Panc1 (cell line): ENCODE data around the gene BTBD2. TPM values are rescaled to one million over a fixed set of nuclear protein-coding genes. Genes with fewer than 3 reads are reported as not detected.

ENCODE experiments used
- ATAC-seq: fragments of 200-7000 bp; cut with Tn5 transposase; 2 replicates; pipeline ENCODE4 v1.9.1; 2020; ENCODE audit warnings: mild to moderate bottlenecking, moderate library complexity
- BruUV-seq: library from RNA; stranded (reverse); fragments of 400-500 nt; replicated peaks from 2 replicates; lab custom pipeline; 2021; lab: Mats Ljungman, UMichigan
- CTCF ChIA-PET: fragments of 300-600 bp; sonication (Branson Sonifier 250); formaldehyde crosslinking; loops from one replicate; lab custom pipeline; 2022; ENCODE audit warnings: antibody characterized with exemption; lab: Charles Lee
- POLR2A ChIA-PET: fragments of 300-600 bp; sonication (Branson Sonifier 250); formaldehyde crosslinking; loops from one replicate; lab custom pipeline; 2022; ENCODE audit warnings: antibody characterized with exemption; lab: Charles Lee
- DNase-seq: peaks from one replicate; pipeline ENCODE4 v3.0.0-alpha.2; 2010; ENCODE audit warnings: low read depth, low spot score
- H3K27ac ChIP-seq: 2 replicates; pipeline ENCODE4 v1.5.1; 2011; ENCODE audit warnings: mild to moderate bottlenecking, low read length, inconsistent platforms
- H3K27me3 ChIP-seq: fragments of 200-500 bp; sonication (Bioruptor generic); 2 replicates; pipeline ENCODE4 v1.6.0; 2014; ENCODE audit warnings: low read length, inconsistent platforms; ENCODE audit not compliant: control insufficient read depth, insufficient read depth
- H3K36me3 ChIP-seq: fragments of 200-500 bp; sonication (Bioruptor generic); 2 replicates; pipeline ENCODE4 v1.5.1; 2014; ENCODE audit warnings: inconsistent platforms, mild to moderate bottlenecking, low read length, moderate library complexity; ENCODE audit not compliant: control insufficient read depth, insufficient read depth
- H3K4me1 ChIP-seq: 2 replicates; pipeline ENCODE4 v1.5.1; 2011; ENCODE audit warnings: inconsistent platforms, mild to moderate bottlenecking, low read length, moderate library complexity; ENCODE audit not compliant: control insufficient read depth, insufficient read depth
- H3K4me3 ChIP-seq, 2 experiments: 2 replicates each; pipeline ENCODE4 v1.5.1; 2011 to 2012; ENCODE audit warnings: low read depth in 2 of 2, low read length in 2 of 2, mild to moderate bottlenecking in 2 of 2, inconsistent platforms in 1 of 2, moderate library complexity in 1 of 2
- H3K9me3 ChIP-seq: fragments of 200-500 bp; sonication (Bioruptor generic); 2 replicates; pipeline ENCODE4 v1.5.1; 2014; ENCODE audit warnings: low read depth, mild to moderate bottlenecking, inconsistent platforms, low read length, moderate library complexity; ENCODE audit not compliant: control insufficient read depth, insufficient read depth
- CTCF ChIP-seq: fragments of 450-650 bp; IDR thresholded peaks from 2 replicates; pipeline ENCODE4 v1.5.1; 2017; ENCODE audit warnings: mild to moderate bottlenecking
- POLR2AphosphoS5 ChIP-seq: IDR thresholded peaks from 2 replicates; pipeline ENCODE4 v1.6.1; 2012; ENCODE audit warnings: mild to moderate bottlenecking, low read depth, low read length, moderate library complexity
- SIN3A ChIP-seq: IDR thresholded peaks from 2 replicates; pipeline ENCODE4 v1.6.1; 2012; ENCODE audit warnings: low read depth, mild to moderate bottlenecking, low read length, moderate library complexity, borderline replicate concordance; ENCODE audit not compliant: insufficient read depth
- TCF7L2 ChIP-seq: IDR thresholded peaks from 2 replicates; pipeline ENCODE4 v1.6.1; 2011; ENCODE audit warnings: mild to moderate bottlenecking, low read depth, low read length, inconsistent platforms
- in situ Hi-C: cut with HindIII; loops from 2 replicates; pipeline ENCODE4 v1.10.0; 2016; ENCODE audit warnings: low sequenced_read_pairs, low pct_unique_long_range_greater_than_20kb
- intact Hi-C: fragments of 100-400 bp; cut with micrococcal nuclease; formaldehyde crosslinking; loops from one replicate; pipeline ENCODE4 v1.10.0; 2022; ENCODE audit not compliant: unreplicated experiment
- total RNA-seq: library from RNA; stranded (reverse); gene quantifications from one replicate; pipeline ENCODE4 v1.2.1, GENCODE V29; 2021; ENCODE audit not compliant: unreplicated experiment
- TF ChIP-seq, protein P1 (sequence below), 2 experiments: IDR thresholded peaks; 2 replicates each; pipeline ENCODE4 v1.6.1; 2011 to 2012; ENCODE audit warnings: low read depth in 2 of 2, control low read depth in 1 of 2, low read length in 1 of 2, mild to moderate bottlenecking in 1 of 2, moderate library complexity in 1 of 2; ENCODE audit not compliant: insufficient read depth in 1 of 2

The BTBD2 gene
- total RNA-seq, 1 experiment from 2014 or later, result 59.6 TPM

- H3K27me3 ChIP-seq, result no peaks in the 10 kb centered on the region
- no peak overlapping the region for H3K27ac ChIP-seq
- TF ChIP-seq SIN3A (no peak), TCF7L2 (no peak), POLR2AphosphoS5 (no peak), CTCF (no peak)
- TF ChIP-seq, protein P1, sequence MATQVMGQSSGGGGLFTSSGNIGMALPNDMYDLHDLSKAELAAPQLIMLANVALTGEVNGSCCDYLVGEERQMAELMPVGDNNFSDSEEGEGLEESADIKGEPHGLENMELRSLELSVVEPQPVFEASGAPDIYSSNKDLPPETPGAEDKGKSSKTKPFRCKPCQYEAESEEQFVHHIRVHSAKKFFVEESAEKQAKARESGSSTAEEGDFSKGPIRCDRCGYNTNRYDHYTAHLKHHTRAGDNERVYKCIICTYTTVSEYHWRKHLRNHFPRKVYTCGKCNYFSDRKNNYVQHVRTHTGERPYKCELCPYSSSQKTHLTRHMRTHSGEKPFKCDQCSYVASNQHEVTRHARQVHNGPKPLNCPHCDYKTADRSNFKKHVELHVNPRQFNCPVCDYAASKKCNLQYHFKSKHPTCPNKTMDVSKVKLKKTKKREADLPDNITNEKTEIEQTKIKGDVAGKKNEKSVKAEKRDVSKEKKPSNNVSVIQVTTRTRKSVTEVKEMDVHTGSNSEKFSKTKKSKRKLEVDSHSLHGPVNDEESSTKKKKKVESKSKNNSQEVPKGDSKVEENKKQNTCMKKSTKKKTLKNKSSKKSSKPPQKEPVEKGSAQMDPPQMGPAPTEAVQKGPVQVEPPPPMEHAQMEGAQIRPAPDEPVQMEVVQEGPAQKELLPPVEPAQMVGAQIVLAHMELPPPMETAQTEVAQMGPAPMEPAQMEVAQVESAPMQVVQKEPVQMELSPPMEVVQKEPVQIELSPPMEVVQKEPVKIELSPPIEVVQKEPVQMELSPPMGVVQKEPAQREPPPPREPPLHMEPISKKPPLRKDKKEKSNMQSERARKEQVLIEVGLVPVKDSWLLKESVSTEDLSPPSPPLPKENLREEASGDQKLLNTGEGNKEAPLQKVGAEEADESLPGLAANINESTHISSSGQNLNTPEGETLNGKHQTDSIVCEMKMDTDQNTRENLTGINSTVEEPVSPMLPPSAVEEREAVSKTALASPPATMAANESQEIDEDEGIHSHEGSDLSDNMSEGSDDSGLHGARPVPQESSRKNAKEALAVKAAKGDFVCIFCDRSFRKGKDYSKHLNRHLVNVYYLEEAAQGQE (IDR thresholded peaks at IDR 0.05; ENCODE audit: insufficient read depth in 1 of 2, low read depth in 2 of 2, low read length in 1 of 2), result no peak
- ATAC-seq, result no peak
- in situ Hi-C loops (no loop called here), intact Hi-C loops (no loop called here)
- CTCF ChIA-PET, result no interaction called here
- H3K4me3 ChIP-seq, result no peak overlapping the region
- no TSS peak for BruUV-seq
- no peak for DNase-seq
- H3K4me1 ChIP-seq, result no peaks in the 10 kb centered on the region
- POLR2A ChIA-PET, result no interaction called here
- no peaks in the 10 kb centered on the region for H3K9me3 ChIP-seq
- H3K36me3 ChIP-seq, result no peaks in the 10 kb centered on the region
These were observed 66.0 kb downstream of the BTBD2 start for GRCh38 chr19:1949304-1950101.

DNA sequence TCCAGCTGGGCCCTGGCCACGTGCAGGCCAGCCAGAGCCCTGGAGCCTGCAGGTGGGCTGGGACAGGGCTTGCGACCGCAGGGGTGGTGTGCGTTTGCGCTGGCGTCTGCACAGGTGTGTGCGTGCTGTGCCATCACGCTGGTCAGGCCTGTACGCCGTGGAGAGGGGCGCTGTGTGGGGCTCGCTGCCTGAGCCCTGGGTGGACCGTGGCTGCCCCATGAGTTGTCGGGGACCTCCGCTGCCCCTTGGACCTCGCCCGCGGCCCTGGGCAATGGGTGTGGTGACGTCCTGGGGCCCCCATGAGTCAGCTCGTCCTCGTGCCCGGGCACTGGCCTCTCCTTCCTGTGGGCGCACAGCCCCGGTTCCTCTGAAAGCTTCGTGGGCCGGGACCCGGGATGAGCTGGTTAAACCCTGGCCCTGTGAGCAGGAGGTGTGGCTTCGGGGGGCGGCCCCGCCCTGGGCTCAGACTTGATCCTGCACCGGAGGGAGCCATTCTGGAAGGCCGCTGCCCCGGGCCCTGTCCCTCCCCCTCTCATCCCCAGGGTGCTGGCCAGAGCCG lies 67.8 kb downstream of the BTBD2 start:
- intact Hi-C loops (no loop called here), in situ Hi-C loops (no loop called here)
- no peaks in the 10 kb centered on the region for H3K27me3 ChIP-seq
- BruUV-seq, result no TSS peak
- ChIA-PET POLR2A (interaction anchor here (0.6 kb wide), 1 partner anchor 16 kb away, joined by 13 read pairs; no protein-coding TSS in a partner anchor), CTCF (no interaction called here)
- ATAC-seq (peak; percentile 20; the same call in 1 of the 2 replicates), DNase-seq (no peak)
- H3K4me3 ChIP-seq, result no peak overlapping the region
- H3K27ac ChIP-seq, result no peak overlapping the region
- TF ChIP-seq TCF7L2 (no peak), SIN3A (no peak), CTCF (no peak), POLR2AphosphoS5 (no peak)
- TF ChIP-seq, protein P1 (IDR thresholded peaks at IDR 0.05; ENCODE audit: insufficient read depth in 1 of 2, low read depth in 2 of 2, low read length in 1 of 2), result no peak
- no peaks in the 10 kb centered on the region for H3K9me3 ChIP-seq
- H3K36me3 ChIP-seq, result no peaks in the 10 kb centered on the region
- peaks cover 10% of the 10 kb centered on the region; the same call in 1 of the 2 replicates for H3K4me1 ChIP-seq
